Gastroesophageal sphincter (tissue), 3 donors: ENCODE data around the gene PRDM13.

Source experiments
- EP300 ChIP-seq: sonication (generic); formaldehyde crosslinking; IDR thresholded peaks from one replicate; pipeline ENCODE4 v1.6.1; 2017; ENCODE audit warnings: antibody characterized with exemption, mild to moderate bottlenecking
- POLR2A ChIP-seq, 2 donors: fragments of 450-650 bp; IDR thresholded peaks; one replicate each; pipeline ENCODE4 v1.6.1; 2017; ENCODE audit warnings: antibody characterized with exemption in 2 of 2, mild to moderate bottlenecking in 2 of 2, moderate library complexity in 1 of 2
- POLR2AphosphoS5 ChIP-seq: sonication (generic); formaldehyde crosslinking; IDR thresholded peaks from one replicate; pipeline ENCODE4 v1.6.1; 2017; ENCODE audit warnings: antibody characterized with exemption
- TF ChIP-seq, protein P1 (sequence below), 4 experiments: fragments of 200-600 bp in 2 of 4; fragments of 450-650 bp in 2 of 4; sonication (generic) in 1 of 4; IDR thresholded peaks; one replicate each; pipeline ENCODE4 v1.5.1; 2017 to 2019; ENCODE audit warnings: antibody characterized with exemption in 4 of 4, mild to moderate bottlenecking in 2 of 4, moderate library complexity in 2 of 4

DNA sequence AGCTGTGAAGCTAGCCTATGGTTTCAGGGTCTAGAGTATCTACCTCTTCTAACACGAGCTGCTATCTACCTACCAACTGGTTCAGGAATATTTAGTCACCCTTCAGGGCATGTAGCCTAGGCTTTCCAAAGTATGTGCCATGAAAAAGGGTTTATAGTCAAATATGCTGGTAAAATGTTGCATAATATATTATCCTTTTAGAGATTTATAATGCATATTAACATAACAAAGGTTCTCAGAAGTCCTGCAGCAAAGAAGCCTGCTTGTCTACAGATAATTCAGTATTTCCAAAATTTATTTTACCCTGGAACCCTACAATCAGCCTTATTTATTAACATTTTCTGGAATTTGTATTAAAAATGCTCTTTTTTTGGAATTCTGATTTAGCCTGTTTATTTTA is 56.0 kb downstream of the PRDM13 start:
- TF ChIP-seq, protein P1, sequence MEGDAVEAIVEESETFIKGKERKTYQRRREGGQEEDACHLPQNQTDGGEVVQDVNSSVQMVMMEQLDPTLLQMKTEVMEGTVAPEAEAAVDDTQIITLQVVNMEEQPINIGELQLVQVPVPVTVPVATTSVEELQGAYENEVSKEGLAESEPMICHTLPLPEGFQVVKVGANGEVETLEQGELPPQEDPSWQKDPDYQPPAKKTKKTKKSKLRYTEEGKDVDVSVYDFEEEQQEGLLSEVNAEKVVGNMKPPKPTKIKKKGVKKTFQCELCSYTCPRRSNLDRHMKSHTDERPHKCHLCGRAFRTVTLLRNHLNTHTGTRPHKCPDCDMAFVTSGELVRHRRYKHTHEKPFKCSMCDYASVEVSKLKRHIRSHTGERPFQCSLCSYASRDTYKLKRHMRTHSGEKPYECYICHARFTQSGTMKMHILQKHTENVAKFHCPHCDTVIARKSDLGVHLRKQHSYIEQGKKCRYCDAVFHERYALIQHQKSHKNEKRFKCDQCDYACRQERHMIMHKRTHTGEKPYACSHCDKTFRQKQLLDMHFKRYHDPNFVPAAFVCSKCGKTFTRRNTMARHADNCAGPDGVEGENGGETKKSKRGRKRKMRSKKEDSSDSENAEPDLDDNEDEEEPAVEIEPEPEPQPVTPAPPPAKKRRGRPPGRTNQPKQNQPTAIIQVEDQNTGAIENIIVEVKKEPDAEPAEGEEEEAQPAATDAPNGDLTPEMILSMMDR (IDR thresholded peaks at IDR 0.05), result no peak
- TF ChIP-seq POLR2AphosphoS5 (no peak), EP300 (no peak), POLR2A (IDR thresholded peaks at IDR 0.05) (no peak)
